Right lobe of liver (tissue), 4 donors: ENCODE data around the gene FGGY.

ENCODE experiments used
- POLR2A ChIP-seq: fragments of 450-650 bp; IDR thresholded peaks from one replicate; pipeline ENCODE4 v1.6.1; 2017; ENCODE audit warnings: antibody characterized with exemption, mild to moderate bottlenecking
- TF ChIP-seq, protein P1 (sequence below), 4 donors: fragments of 200-600 bp in 3 of 4; fragments of 450-650 bp in 1 of 4; IDR thresholded peaks; one replicate each; pipeline versions ENCODE4 v1.5.1 to v1.8.0; 2016 to 2022; ENCODE audit warnings: antibody characterized with exemption in 4 of 4, mild to moderate bottlenecking in 2 of 4
- donor health status: DM: no; HTN: no; CAD: no.
- donor health status: DM: no; HTN: no; CAD: no.
- donor health status: DM: no; HTN: yes; CAD: no.

DNA sequence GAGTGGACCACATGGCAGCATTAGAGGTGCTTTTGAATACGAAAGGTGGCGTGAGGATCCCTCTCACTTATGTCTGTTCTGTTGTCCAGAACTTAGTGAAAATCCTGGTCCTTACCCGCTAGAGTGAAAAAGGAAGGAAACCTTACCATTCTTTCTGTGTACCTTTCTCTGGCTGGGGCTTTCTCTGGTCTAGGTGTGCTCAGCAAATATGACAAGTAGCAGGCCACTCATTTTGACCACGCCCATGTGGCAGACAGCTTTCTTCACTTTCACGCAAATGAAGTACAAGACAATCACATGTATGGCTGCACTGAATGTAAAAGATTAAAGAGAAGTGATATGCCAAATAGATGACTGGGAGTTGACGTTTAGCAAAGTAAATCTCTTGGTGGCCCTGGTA, 131.9 kb downstream of the FGGY start:
- TF ChIP-seq, protein P1, sequence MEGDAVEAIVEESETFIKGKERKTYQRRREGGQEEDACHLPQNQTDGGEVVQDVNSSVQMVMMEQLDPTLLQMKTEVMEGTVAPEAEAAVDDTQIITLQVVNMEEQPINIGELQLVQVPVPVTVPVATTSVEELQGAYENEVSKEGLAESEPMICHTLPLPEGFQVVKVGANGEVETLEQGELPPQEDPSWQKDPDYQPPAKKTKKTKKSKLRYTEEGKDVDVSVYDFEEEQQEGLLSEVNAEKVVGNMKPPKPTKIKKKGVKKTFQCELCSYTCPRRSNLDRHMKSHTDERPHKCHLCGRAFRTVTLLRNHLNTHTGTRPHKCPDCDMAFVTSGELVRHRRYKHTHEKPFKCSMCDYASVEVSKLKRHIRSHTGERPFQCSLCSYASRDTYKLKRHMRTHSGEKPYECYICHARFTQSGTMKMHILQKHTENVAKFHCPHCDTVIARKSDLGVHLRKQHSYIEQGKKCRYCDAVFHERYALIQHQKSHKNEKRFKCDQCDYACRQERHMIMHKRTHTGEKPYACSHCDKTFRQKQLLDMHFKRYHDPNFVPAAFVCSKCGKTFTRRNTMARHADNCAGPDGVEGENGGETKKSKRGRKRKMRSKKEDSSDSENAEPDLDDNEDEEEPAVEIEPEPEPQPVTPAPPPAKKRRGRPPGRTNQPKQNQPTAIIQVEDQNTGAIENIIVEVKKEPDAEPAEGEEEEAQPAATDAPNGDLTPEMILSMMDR (IDR thresholded peaks at IDR 0.05), result no peak
- no peak for TF ChIP-seq POLR2A
